Panc1 (cell line): ENCODE data around the gene TGM6.

Experiments used
- POLR2AphosphoS5 ChIP-seq: IDR thresholded peaks from 2 replicates; pipeline ENCODE4 v1.6.1; 2012; ENCODE audit warnings: mild to moderate bottlenecking, low read depth, low read length, moderate library complexity
- SIN3A ChIP-seq: IDR thresholded peaks from 2 replicates; pipeline ENCODE4 v1.6.1; 2012; ENCODE audit warnings: low read depth, mild to moderate bottlenecking, low read length, moderate library complexity, borderline replicate concordance; ENCODE audit not compliant: insufficient read depth
- TCF7L2 ChIP-seq: IDR thresholded peaks from 2 replicates; pipeline ENCODE4 v1.6.1; 2011; ENCODE audit warnings: mild to moderate bottlenecking, low read depth, low read length, inconsistent platforms
- TF ChIP-seq, protein P1 (sequence below): fragments of 450-650 bp; IDR thresholded peaks from 2 replicates; pipeline ENCODE4 v1.5.1; 2017; ENCODE audit warnings: mild to moderate bottlenecking
- TF ChIP-seq, protein P2 (sequence below), 2 experiments: IDR thresholded peaks; 2 replicates each; pipeline ENCODE4 v1.6.1; 2011 to 2012; ENCODE audit warnings: low read depth in 2 of 2, control low read depth in 1 of 2, low read length in 1 of 2, mild to moderate bottlenecking in 1 of 2, moderate library complexity in 1 of 2; ENCODE audit not compliant: insufficient read depth in 1 of 2

DNA sequence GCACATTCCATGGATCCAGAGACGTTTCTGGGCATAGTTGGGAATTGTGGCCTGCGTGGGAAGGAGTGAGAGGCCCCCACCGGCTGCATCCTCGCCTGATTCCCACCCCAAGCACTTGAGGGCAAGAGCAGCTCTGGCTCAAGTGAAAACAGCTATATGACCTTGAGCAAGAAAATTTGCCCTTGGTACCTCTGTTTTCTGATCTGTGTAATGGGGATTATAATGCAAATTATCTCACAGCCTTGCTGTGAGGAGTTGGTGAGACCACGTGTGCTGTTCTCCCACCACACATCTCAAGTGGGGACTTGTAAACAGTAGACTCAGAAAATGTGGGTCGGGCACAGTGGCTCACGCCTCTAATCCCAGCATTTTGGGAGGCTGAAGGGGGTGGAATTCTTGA, 602 bp downstream of the TGM6 start:
- TF ChIP-seq, protein P1, sequence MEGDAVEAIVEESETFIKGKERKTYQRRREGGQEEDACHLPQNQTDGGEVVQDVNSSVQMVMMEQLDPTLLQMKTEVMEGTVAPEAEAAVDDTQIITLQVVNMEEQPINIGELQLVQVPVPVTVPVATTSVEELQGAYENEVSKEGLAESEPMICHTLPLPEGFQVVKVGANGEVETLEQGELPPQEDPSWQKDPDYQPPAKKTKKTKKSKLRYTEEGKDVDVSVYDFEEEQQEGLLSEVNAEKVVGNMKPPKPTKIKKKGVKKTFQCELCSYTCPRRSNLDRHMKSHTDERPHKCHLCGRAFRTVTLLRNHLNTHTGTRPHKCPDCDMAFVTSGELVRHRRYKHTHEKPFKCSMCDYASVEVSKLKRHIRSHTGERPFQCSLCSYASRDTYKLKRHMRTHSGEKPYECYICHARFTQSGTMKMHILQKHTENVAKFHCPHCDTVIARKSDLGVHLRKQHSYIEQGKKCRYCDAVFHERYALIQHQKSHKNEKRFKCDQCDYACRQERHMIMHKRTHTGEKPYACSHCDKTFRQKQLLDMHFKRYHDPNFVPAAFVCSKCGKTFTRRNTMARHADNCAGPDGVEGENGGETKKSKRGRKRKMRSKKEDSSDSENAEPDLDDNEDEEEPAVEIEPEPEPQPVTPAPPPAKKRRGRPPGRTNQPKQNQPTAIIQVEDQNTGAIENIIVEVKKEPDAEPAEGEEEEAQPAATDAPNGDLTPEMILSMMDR, result no peak
- TF ChIP-seq, protein P2, sequence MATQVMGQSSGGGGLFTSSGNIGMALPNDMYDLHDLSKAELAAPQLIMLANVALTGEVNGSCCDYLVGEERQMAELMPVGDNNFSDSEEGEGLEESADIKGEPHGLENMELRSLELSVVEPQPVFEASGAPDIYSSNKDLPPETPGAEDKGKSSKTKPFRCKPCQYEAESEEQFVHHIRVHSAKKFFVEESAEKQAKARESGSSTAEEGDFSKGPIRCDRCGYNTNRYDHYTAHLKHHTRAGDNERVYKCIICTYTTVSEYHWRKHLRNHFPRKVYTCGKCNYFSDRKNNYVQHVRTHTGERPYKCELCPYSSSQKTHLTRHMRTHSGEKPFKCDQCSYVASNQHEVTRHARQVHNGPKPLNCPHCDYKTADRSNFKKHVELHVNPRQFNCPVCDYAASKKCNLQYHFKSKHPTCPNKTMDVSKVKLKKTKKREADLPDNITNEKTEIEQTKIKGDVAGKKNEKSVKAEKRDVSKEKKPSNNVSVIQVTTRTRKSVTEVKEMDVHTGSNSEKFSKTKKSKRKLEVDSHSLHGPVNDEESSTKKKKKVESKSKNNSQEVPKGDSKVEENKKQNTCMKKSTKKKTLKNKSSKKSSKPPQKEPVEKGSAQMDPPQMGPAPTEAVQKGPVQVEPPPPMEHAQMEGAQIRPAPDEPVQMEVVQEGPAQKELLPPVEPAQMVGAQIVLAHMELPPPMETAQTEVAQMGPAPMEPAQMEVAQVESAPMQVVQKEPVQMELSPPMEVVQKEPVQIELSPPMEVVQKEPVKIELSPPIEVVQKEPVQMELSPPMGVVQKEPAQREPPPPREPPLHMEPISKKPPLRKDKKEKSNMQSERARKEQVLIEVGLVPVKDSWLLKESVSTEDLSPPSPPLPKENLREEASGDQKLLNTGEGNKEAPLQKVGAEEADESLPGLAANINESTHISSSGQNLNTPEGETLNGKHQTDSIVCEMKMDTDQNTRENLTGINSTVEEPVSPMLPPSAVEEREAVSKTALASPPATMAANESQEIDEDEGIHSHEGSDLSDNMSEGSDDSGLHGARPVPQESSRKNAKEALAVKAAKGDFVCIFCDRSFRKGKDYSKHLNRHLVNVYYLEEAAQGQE (IDR thresholded peaks at IDR 0.05; ENCODE audit: insufficient read depth in 1 of 2, low read depth in 2 of 2, low read length in 1 of 2), result no peak
- TF ChIP-seq SIN3A, result no peak
- TF ChIP-seq POLR2AphosphoS5, result no peak
- no peak for TF ChIP-seq TCF7L2
